Measurements from ENCODE around the gene PICALM.
"Not testable (repeated sequence)": the region's sequence is repeated elsewhere in the genome, so short reads cannot be mapped to it uniquely, and the experiment has no call there.

Gene PICALM

GRCh38 chr11:85974122-85974521 is 94.8 kb downstream of the PICALM start:
- no peak for DNase-seq

- DNase-seq = no peak
Observed at GRCh38 chr11:85970593-85970992, 98.3 kb downstream of the PICALM start.

DNA sequence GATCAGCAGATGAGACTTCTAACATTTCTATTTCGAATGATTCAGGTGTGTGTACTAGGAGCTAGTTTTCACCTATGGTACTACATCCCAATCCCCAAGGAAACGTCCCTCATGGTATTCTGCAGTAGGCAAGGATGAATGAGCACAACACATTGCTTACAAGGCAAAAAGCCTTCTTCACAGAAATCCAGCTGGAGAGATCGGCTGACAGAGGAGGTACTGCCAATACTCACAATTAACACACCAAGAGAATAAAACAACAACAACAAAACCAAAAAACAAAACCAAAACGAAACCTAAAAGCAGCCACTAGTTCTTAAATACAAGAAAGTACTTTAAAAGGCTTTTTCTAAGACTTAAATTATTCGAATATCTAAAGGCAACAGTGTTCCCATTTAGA is 101.4 kb downstream of the PICALM start:
- no peak for DNase-seq

- DNase-seq = no peak
Observed at GRCh38 chr11:85965202-85965601, 103.7 kb downstream of the PICALM start.

DNA sequence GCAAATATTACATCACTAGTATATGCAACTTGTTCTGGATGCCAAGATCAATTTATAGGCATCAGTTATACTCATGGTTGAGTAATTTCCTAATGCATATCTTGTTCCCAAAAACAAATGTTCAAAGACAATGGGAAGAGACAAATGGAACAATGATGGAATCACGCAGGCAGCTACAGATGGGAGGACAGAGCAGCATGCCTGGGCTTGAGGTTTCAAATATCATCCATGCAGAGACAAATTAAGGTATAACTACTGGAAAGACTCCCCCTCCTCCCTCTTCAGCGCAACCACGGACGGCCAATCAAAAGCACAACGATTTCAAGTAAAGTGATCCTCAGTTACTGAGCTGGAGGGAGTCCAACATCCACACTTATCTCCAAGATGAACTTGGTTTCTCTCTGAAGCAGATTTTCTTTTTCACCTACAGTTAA is 106.9 kb downstream of the PICALM start:
- DNase-seq = peak; percentile 57

DNA sequence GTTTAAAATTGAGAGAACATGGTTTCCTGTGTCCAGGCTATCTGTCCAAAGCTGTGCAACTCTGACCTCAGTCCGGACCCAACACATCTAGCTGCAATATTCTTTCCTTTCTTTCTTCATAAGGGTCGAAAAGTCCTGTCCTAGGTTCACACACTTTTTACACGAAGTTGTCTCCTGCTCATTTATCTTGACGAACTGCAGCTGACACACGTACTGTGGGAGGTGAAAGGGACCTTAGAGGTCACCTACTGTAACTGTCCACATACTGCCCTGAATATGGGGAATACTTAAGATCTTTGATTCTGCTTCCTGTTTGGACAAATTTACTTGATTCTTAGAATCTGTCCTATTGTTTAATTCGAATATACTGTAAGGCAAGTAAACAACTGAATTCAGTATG is 107.8 kb downstream of the PICALM start:
- no peak for DNase-seq

GRCh38 chr11:85960678-85961077 is 108.2 kb downstream of the PICALM start:
- DNase-seq = no peak

DNA sequence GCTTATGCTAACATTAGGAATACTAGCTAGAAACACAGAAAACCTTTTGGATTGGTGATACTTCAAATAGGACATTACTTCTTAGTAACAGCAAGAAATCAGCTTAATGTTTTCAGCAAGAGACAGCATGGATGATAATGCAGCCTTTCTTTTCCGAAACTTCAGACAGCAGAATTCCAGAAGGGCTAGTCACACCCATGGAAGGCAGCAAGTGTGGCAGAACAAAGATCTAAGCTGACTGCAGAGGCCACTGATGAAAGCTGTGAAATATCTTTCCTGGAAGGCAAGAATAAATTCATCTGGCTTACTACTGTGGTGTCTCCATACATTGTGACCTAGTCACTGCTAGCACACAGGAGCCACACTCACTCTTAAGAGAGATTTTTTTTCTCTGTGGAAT is 113.4 kb downstream of the PICALM start:
- DNase-seq = peak; percentile 48

GRCh38 chr11:85953491-85954143 is 115.3 kb downstream of the PICALM start:
- no peak for DNase-seq

- DNase-seq = not testable (repeated sequence)
Observed at GRCh38 chr11:85952108-85952485, 116.8 kb downstream of the PICALM start.

DNA sequence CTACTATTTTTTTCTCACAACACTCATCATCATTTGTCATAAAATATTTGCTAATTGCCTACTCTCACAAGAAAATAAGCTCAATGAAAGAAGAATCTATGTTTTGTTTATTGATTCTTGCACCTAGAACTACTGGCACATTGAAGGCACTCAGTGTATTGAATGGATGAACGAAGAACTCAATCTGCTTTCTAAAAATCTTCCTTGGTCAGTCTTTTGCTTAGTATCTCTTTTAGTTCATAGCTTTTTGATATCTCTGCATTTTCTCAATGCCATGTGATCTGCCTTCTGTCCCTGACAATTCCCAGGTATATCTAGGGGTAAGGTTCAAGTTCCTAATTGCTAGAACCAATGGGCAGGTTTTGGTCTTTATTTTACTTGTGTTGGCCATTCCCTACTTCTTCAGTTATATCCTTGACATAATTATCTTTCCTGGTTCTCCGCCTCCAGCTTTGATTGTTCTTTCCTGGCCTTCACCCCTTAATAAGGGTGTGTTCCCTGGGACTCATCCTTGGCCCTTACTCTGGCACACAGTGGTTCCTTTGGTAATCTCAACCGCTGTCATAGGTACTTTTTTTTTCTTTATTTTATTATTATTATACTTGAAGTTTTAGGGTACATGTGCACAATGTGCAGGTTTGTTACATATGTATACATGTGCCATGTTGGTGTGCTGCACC is 117.3 kb downstream of the PICALM start:
- DNase-seq = no peak

GRCh38 chr11:85951049-85951405 is 117.9 kb downstream of the PICALM start:
- no peak for DNase-seq

GRCh38 chr11:85950317-85951048 is 118.4 kb downstream of the PICALM start:
- DNase-seq = no peak

GRCh38 chr11:85949798-85950197 is 119.1 kb downstream of the PICALM start:
- no peak for DNase-seq

DNA sequence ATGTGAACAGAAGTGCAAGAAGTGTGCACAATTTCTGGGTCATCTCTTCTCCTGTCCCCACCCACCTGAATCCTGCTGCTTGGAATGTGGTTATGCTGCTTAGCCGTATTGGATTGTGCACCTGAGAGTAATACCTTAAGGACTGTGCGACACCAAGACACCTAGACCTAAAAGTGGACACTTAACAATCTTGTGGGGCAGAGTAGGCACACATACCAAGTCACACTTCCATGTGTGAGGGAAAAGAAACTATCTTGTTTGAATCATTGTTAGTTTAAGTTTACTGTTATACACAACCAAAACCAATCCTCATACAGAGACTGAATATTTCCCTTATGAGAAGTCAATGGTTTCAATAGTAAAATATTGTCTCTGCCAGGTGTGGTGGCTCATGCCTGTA is 120.0 kb downstream of the PICALM start:
- DNase-seq = no peak

GRCh38 chr11:85947431-85948272 is 121.2 kb downstream of the PICALM start:
- DNase-seq = peak; percentile 58

- no peak for DNase-seq
Observed at GRCh38 chr11:85946221-85946620, 122.7 kb downstream of the PICALM start.

- no peak for DNase-seq
Observed at GRCh38 chr11:85945788-85946187, 123.1 kb downstream of the PICALM start.

GRCh38 chr11:85945296-85945695 is 123.6 kb downstream of the PICALM start:
- DNase-seq = no peak

GRCh38 chr11:85941380-85941973 is 127.4 kb downstream of the PICALM start:
- DNase-seq = peak; percentile 35

GRCh38 chr11:85939099-85940015 is 129.5 kb downstream of the PICALM start:
- DNase-seq = no peak

GRCh38 chr11:85937835-85938234 is 131.0 kb downstream of the PICALM start:
- no peak for DNase-seq
